Measurements from ENCODE around the gene DLST.

DNA sequence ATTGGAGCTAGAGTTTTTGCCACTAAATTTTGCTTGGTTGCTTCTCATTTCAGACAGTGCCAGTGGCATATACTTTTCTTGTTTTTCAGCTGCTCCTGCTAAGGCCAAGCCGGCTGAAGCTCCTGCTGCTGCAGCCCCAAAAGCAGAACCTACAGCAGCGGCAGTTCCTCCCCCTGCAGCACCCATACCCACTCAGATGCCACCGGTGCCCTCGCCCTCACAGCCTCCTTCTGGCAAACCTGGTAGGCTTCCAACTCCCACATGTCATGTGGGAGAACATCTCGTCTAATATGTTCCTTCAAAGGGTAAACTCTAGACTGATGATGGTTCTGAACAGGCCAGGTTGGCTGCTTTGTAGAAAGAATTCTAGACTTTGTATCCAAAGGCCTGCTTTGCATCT is 11.0 kb downstream of the DLST start:
- TF ChIP-seq, protein P1, sequence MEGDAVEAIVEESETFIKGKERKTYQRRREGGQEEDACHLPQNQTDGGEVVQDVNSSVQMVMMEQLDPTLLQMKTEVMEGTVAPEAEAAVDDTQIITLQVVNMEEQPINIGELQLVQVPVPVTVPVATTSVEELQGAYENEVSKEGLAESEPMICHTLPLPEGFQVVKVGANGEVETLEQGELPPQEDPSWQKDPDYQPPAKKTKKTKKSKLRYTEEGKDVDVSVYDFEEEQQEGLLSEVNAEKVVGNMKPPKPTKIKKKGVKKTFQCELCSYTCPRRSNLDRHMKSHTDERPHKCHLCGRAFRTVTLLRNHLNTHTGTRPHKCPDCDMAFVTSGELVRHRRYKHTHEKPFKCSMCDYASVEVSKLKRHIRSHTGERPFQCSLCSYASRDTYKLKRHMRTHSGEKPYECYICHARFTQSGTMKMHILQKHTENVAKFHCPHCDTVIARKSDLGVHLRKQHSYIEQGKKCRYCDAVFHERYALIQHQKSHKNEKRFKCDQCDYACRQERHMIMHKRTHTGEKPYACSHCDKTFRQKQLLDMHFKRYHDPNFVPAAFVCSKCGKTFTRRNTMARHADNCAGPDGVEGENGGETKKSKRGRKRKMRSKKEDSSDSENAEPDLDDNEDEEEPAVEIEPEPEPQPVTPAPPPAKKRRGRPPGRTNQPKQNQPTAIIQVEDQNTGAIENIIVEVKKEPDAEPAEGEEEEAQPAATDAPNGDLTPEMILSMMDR (IDR thresholded peaks at IDR 0.05), result no peak
- no peak for TF ChIP-seq SIN3A (IDR thresholded peaks at IDR 0.05; ENCODE audit: borderline replicate concordance, low read depth, low read length)
- TF ChIP-seq RFX5 (IDR thresholded peaks at IDR 0.05; ENCODE audit: low read length), result no peak
- TF ChIP-seq YY1 (IDR thresholded peaks at IDR 0.05; ENCODE audit: low read depth), result no peak
- TF ChIP-seq, protein P2, sequence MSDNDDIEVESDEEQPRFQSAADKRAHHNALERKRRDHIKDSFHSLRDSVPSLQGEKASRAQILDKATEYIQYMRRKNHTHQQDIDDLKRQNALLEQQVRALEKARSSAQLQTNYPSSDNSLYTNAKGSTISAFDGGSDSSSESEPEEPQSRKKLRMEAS (IDR thresholded peaks at IDR 0.05; ENCODE audit: low read depth), result no peak
- no peak for TF ChIP-seq POLR2AphosphoS5 (IDR thresholded peaks at IDR 0.05; ENCODE audit: low read depth, low read length)
- no peak for TF ChIP-seq TCF12 (IDR thresholded peaks at IDR 0.05)
- TF ChIP-seq, protein P3, sequence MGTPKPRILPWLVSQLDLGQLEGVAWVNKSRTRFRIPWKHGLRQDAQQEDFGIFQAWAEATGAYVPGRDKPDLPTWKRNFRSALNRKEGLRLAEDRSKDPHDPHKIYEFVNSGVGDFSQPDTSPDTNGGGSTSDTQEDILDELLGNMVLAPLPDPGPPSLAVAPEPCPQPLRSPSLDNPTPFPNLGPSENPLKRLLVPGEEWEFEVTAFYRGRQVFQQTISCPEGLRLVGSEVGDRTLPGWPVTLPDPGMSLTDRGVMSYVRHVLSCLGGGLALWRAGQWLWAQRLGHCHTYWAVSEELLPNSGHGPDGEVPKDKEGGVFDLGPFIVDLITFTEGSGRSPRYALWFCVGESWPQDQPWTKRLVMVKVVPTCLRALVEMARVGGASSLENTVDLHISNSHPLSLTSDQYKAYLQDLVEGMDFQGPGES (IDR thresholded peaks at IDR 0.05; ENCODE audit: low read depth, low read length), result no peak
- no peak for TF ChIP-seq CHD2 (IDR thresholded peaks at IDR 0.05; ENCODE audit: low read length, partially characterized antibody)
- TF ChIP-seq EP300 (IDR thresholded peaks at IDR 0.05; ENCODE audit: borderline replicate concordance in 1 of 2, low read depth in 1 of 2, low read length in 1 of 2), result no peak
- no peak for TF ChIP-seq TEAD4 (IDR thresholded peaks at IDR 0.05; ENCODE audit: borderline replicate concordance, insufficient read depth)
- TF ChIP-seq RAD21 (IDR thresholded peaks at IDR 0.05; ENCODE audit: low read length), result no peak
- no peak for TF ChIP-seq RCOR1 (IDR thresholded peaks at IDR 0.05; ENCODE audit: low read length)
